Neuronal stem cell (in vitro differentiated cells): ENCODE data around the gene SSR3.

Experiments used
- DNase-seq: peaks from one replicate; pipeline ENCODE4 v3.0.0-alpha.2; 2013; ENCODE audit warnings: low spot score
- H2AFZ ChIP-seq: one replicate; pipeline ENCODE4 v1.6.1; 2013; ENCODE audit warnings: mild to moderate bottlenecking, low read length, inconsistent platforms
- H2AK5ac ChIP-seq: 2 replicates; pipeline ENCODE4 v1.6.1; 2013; ENCODE audit warnings: low read depth, mild to moderate bottlenecking, inconsistent platforms, low read length, moderate library complexity, mixed read lengths
- H2BK120ac ChIP-seq: 2 replicates; pipeline ENCODE4 v1.6.1; 2013; ENCODE audit warnings: low read depth, mild to moderate bottlenecking, inconsistent platforms, low read length, moderate library complexity, mixed read lengths
- H2BK12ac ChIP-seq: one replicate; pipeline ENCODE4 v1.6.1; 2013; ENCODE audit warnings: low read length, inconsistent platforms
- H2BK15ac ChIP-seq: 2 replicates; pipeline ENCODE4 v1.6.1; 2013; ENCODE audit warnings: mild to moderate bottlenecking, low read length, inconsistent platforms, mixed read lengths
- H2BK5ac ChIP-seq: one replicate; pipeline ENCODE4 v1.6.1; 2013; ENCODE audit warnings: inconsistent platforms, mild to moderate bottlenecking, low read length, moderate library complexity
- H3K14ac ChIP-seq: one replicate; pipeline ENCODE4 v1.6.1; 2013; ENCODE audit warnings: low read length, inconsistent platforms
- H3K18ac ChIP-seq: 2 replicates; pipeline ENCODE4 v1.6.1; 2013; ENCODE audit warnings: low read length, inconsistent platforms
- H3K23ac ChIP-seq: 2 replicates; pipeline ENCODE4 v1.6.1; 2013; ENCODE audit warnings: low read depth, mild to moderate bottlenecking, mixed read lengths, low read length, inconsistent platforms; ENCODE audit not compliant: poor library complexity
- H3K27ac ChIP-seq: replicated peaks from 3 replicates; pipeline ENCODE4 v1.5.1; 2013; ENCODE audit warnings: low read length, inconsistent platforms
- H3K27me3 ChIP-seq, 3 experiments: 2 replicates each; pipeline ENCODE4 v1.6.1; 2013; ENCODE audit warnings: low read length in 3 of 3, mild to moderate bottlenecking in 2 of 3, inconsistent platforms in 1 of 3, low read depth in 1 of 3, mixed read lengths in 1 of 3, moderate library complexity in 1 of 3; ENCODE audit not compliant: control insufficient read depth in 3 of 3, insufficient read depth in 3 of 3
- H3K36me3 ChIP-seq, 2 donors: replicated peaks in 1 of 2; 2 replicates each; pipeline ENCODE4 v1.6.1; 2013; ENCODE audit warnings: low read length in 2 of 2; ENCODE audit not compliant: control insufficient read depth in 2 of 2, insufficient read depth in 2 of 2
- H3K4ac ChIP-seq: 2 replicates; pipeline ENCODE4 v1.6.1; 2013; ENCODE audit warnings: inconsistent platforms, mild to moderate bottlenecking, low read length, moderate library complexity
- H3K4me1 ChIP-seq, 2 donors: 1 replicate in 1 of 2; 2 replicates in 1 of 2; pipeline ENCODE4 v1.6.1; 2013; ENCODE audit warnings: low read length in 2 of 2, low read depth in 1 of 2; ENCODE audit not compliant: control insufficient read depth in 2 of 2, insufficient read depth in 1 of 2
- H3K4me2 ChIP-seq: one replicate; pipeline ENCODE4 v1.6.1; 2013; ENCODE audit warnings: mild to moderate bottlenecking, low read length, inconsistent platforms; ENCODE audit not compliant: insufficient read depth, poor library complexity, severe bottlenecking
- H3K4me3 ChIP-seq, 2 donors: 2 replicates each; pipeline ENCODE4 v1.5.1; 2013; ENCODE audit warnings: low read length in 2 of 2, mild to moderate bottlenecking in 2 of 2, inconsistent platforms in 1 of 2, moderate library complexity in 1 of 2
- H3K79me1 ChIP-seq: one replicate; pipeline ENCODE4 v1.6.1; 2013; ENCODE audit warnings: low read depth, mild to moderate bottlenecking, inconsistent platforms, low read length, moderate library complexity
- H3K9ac ChIP-seq: one replicate; pipeline ENCODE4 v1.6.1; 2013; ENCODE audit warnings: mild to moderate bottlenecking, low read depth, low read length, inconsistent platforms; ENCODE audit not compliant: poor library complexity
- H3K9me3 ChIP-seq, 2 donors: replicated peaks in 1 of 2; 2 replicates each; pipeline versions ENCODE3 to v1.6.1; 2013; ENCODE audit warnings: low read length in 2 of 2, mild to moderate bottlenecking in 2 of 2, inconsistent platforms in 1 of 2, low read depth in 1 of 2, mixed read lengths in 1 of 2, moderate library complexity in 1 of 2; ENCODE audit not compliant: control insufficient read depth in 2 of 2, insufficient read depth in 1 of 2
- H4K8ac ChIP-seq: one replicate; pipeline ENCODE4 v1.6.1; 2013; ENCODE audit warnings: low read depth, mild to moderate bottlenecking, inconsistent platforms, low read length, moderate library complexity
- H4K91ac ChIP-seq: one replicate; pipeline ENCODE4 v1.6.1; 2013; ENCODE audit warnings: low read length, low read depth, mild to moderate bottlenecking, inconsistent platforms; ENCODE audit not compliant: poor library complexity
- WGBS, 2 donors: extraction: QIAGEN DNeasy Blood & Tissue Kit; methylation state at CpG; one replicate each; pipeline ENCODE4 v1.1.7; 2013; ENCODE audit warnings: missing lambda C conversion rate in 2 of 2, mixed read lengths in 1 of 2; ENCODE audit not compliant: insufficient read length in 2 of 2, insufficient replicate concordance in 1 of 2; ENCODE audit errors: extremely low coverage in 2 of 2; 5-methylcytosine and 5-hydroxymethylcytosine counted together

Gene SSR3

GRCh38 chr3:156533205-156533604, 21.7 kb downstream of the SSR3 start:
- H3K36me3 ChIP-seq, result no peaks in the 10 kb centered on the region
- H3K9me3 ChIP-seq, result no peaks in the 10 kb centered on the region
- no peak overlapping the region for H2AFZ ChIP-seq
- H2BK120ac ChIP-seq, result no peak overlapping the region
- no peak overlapping the region for H2BK15ac ChIP-seq
- no peak overlapping the region for H2AK5ac ChIP-seq
- H3K9ac ChIP-seq, result no peak overlapping the region
- H3K4me2 ChIP-seq, result no peak overlapping the region
- H3K4me1 ChIP-seq, result peaks cover 7 to 10% of the 10 kb centered on the region in 2 donors
- no peaks in the 10 kb centered on the region for H3K27me3 ChIP-seq
- WGBS, 2 donors, result no CpG with 5 or more reads among the region's 4 CpGs
- H3K4ac ChIP-seq, result no peak overlapping the region
- no peak overlapping the region for H3K18ac ChIP-seq
- no peak overlapping the region for H2BK5ac ChIP-seq
- no peak overlapping the region for H4K8ac ChIP-seq
- H3K79me1 ChIP-seq, result peaks cover 3% of the 10 kb centered on the region
- H3K14ac ChIP-seq, result no peak overlapping the region
- H3K4me3 ChIP-seq, result peak overlapping the region in 1 of 2 donors; percentile 41
- no peak overlapping the region for H3K23ac ChIP-seq
- H2BK12ac ChIP-seq, result no peak overlapping the region
- H4K91ac ChIP-seq, result no peak overlapping the region
- DNase-seq, result no peak
- no peak overlapping the region for H3K27ac ChIP-seq

- Histone ChIP-seq H3K4ac (no peak overlapping the region), H3K9ac (no peak overlapping the region), H2BK120ac (no peak overlapping the region), H3K36me3 (no peaks in the 10 kb centered on the region), H4K91ac (no peak overlapping the region), H3K27me3 (no peaks in the 10 kb centered on the region), H3K4me2 (no peak overlapping the region), H4K8ac (no peak overlapping the region), H3K23ac (no peak overlapping the region), H3K79me1 (peaks cover 3% of the 10 kb centered on the region), H2AFZ (no peak overlapping the region), H2BK15ac (no peak overlapping the region), H3K4me1 (peaks cover 7 to 10% of the 10 kb centered on the region in 2 donors), H2BK5ac (no peak overlapping the region), H2AK5ac (no peak overlapping the region), H2BK12ac (no peak overlapping the region), H3K9me3 (no peaks in the 10 kb centered on the region), H3K4me3 (no peak overlapping the region), H3K18ac (no peak overlapping the region), H3K14ac (no peak overlapping the region), H3K27ac (no peak overlapping the region)
- WGBS, 2 donors, result no CpG with 5 or more reads among the region's 3 CpGs
- DNase-seq, result no peak
Measured at GRCh38 chr3:156532730-156533129, 22.2 kb downstream of the SSR3 start.

GRCh38 chr3:156530980-156531379, 23.9 kb downstream of the SSR3 start:
- DNase-seq, result no peak
- H2BK5ac ChIP-seq, result no peak overlapping the region
- no peak overlapping the region for H3K4me2 ChIP-seq
- H3K4me1 ChIP-seq, result peaks cover 7 to 10% of the 10 kb centered on the region in 2 donors
- no peak overlapping the region for H2AK5ac ChIP-seq
- no peak overlapping the region for H2BK12ac ChIP-seq
- no peaks in the 10 kb centered on the region for H3K27me3 ChIP-seq
- no peaks in the 10 kb centered on the region for H3K36me3 ChIP-seq
- no peak overlapping the region for H4K91ac ChIP-seq
- no peak overlapping the region for H3K23ac ChIP-seq
- no peak overlapping the region for H3K4ac ChIP-seq
- no CpG with 5 or more reads among the region's 5 CpGs for WGBS, 2 donors
- H3K14ac ChIP-seq, result no peak overlapping the region
- no peak overlapping the region for H2AFZ ChIP-seq
- H3K79me1 ChIP-seq, result peaks cover 3% of the 10 kb centered on the region
- no peak overlapping the region for H3K18ac ChIP-seq
- H2BK120ac ChIP-seq, result no peak overlapping the region
- H2BK15ac ChIP-seq, result no peak overlapping the region
- H3K4me3 ChIP-seq, result no peak overlapping the region
- H4K8ac ChIP-seq, result no peak overlapping the region
- H3K27ac ChIP-seq, result no peak overlapping the region
- no peak overlapping the region for H3K9ac ChIP-seq
- no peaks in the 10 kb centered on the region for H3K9me3 ChIP-seq

GRCh38 chr3:156527060-156527459, 27.9 kb downstream of the SSR3 start:
- H4K8ac ChIP-seq, result no peak overlapping the region
- no peak overlapping the region for H2BK120ac ChIP-seq
- H3K14ac ChIP-seq, result no peak overlapping the region
- no peak overlapping the region for H3K4me3 ChIP-seq
- no peak overlapping the region for H3K4ac ChIP-seq
- DNase-seq, result no peak
- H3K4me1 ChIP-seq, result peaks cover 10 to 14% of the 10 kb centered on the region in 2 donors
- H2BK12ac ChIP-seq, result no peak overlapping the region
- H2AFZ ChIP-seq, result no peak overlapping the region
- no peak overlapping the region for H3K4me2 ChIP-seq
- no peaks in the 10 kb centered on the region for H3K36me3 ChIP-seq
- H3K27me3 ChIP-seq, result no peaks in the 10 kb centered on the region
- no peak overlapping the region for H2BK5ac ChIP-seq
- no peaks in the 10 kb centered on the region for H3K9me3 ChIP-seq
- H4K91ac ChIP-seq, result no peak overlapping the region
- H3K23ac ChIP-seq, result no peak overlapping the region
- no peak overlapping the region for H2BK15ac ChIP-seq
- no peak overlapping the region for H3K18ac ChIP-seq
- no peak overlapping the region for H3K9ac ChIP-seq
- H3K79me1 ChIP-seq, result peaks cover 3% of the 10 kb centered on the region
- WGBS, 2 donors, result no CpG with 5 or more reads among the region's 1 CpG
- H3K27ac ChIP-seq, result no peak overlapping the region
- no peak overlapping the region for H2AK5ac ChIP-seq
